Measurements from ENCODE around the gene MRPS22.

- TF ChIP-seq CTCF (IDR thresholded peaks at IDR 0.05): no peak
- TF ChIP-seq POLR2A (IDR thresholded peaks at IDR 0.05): no peak
These were observed 25.4 kb upstream of the MRPS22 start for GRCh38 chr3:139318431-139318816.
